Parathyroid adenoma (tissue), 2 donors: ENCODE data around the gene ZFP69.

Experiments used
- H2AFZ ChIP-seq: fragments of 300-600 bp; sonication (generic); one replicate; pipeline ENCODE4 v1.7.0; 2017; ENCODE audit warnings: antibody characterized with exemption, mild to moderate bottlenecking
- H3K27ac ChIP-seq: fragments of 300-600 bp; sonication (generic); one replicate; pipeline ENCODE4 v1.7.0; 2017
- H3K27me3 ChIP-seq: fragments of 300-600 bp; sonication (generic); one replicate; pipeline ENCODE4 v1.7.0; 2017; ENCODE audit warnings: low read length; ENCODE audit not compliant: control insufficient read depth, insufficient read depth
- H3K36me3 ChIP-seq: fragments of 300-600 bp; sonication (generic); one replicate; pipeline ENCODE4 v1.7.0; 2017; ENCODE audit warnings: low read length; ENCODE audit not compliant: control insufficient read depth, insufficient read depth
- H3K4me1 ChIP-seq: fragments of 300-600 bp; sonication (generic); one replicate; pipeline ENCODE4 v1.7.0; 2017; ENCODE audit warnings: control low read depth
- H3K4me2 ChIP-seq: fragments of 300-600 bp; sonication (generic); one replicate; pipeline ENCODE4 v1.7.0; 2017; ENCODE audit warnings: low read length
- H3K4me3 ChIP-seq: fragments of 300-600 bp; sonication (generic); one replicate; pipeline ENCODE4 v1.7.0; 2017; ENCODE audit warnings: low read depth, low read length
- H3K79me2 ChIP-seq: fragments of 300-600 bp; sonication (generic); one replicate; pipeline ENCODE4 v1.7.0; 2017; ENCODE audit warnings: control low read depth
- H3K9ac ChIP-seq: fragments of 300-600 bp; sonication (generic); one replicate; pipeline ENCODE4 v1.7.0; 2017; ENCODE audit warnings: mild to moderate bottlenecking
- H3K9me3 ChIP-seq: fragments of 300-600 bp; sonication (generic); one replicate; pipeline ENCODE4 v1.7.0; 2017; ENCODE audit warnings: low read length; ENCODE audit not compliant: control insufficient read depth
- TF ChIP-seq, protein P1 (sequence below): fragments of 300-600 bp; sonication (generic); IDR thresholded peaks from one replicate; pipeline ENCODE4 v1.7.0; 2017; ENCODE audit warnings: antibody characterized with exemption, mild to moderate bottlenecking
- donor health status: primary hyperparathyroidism.

The ZFP69 gene

DNA sequence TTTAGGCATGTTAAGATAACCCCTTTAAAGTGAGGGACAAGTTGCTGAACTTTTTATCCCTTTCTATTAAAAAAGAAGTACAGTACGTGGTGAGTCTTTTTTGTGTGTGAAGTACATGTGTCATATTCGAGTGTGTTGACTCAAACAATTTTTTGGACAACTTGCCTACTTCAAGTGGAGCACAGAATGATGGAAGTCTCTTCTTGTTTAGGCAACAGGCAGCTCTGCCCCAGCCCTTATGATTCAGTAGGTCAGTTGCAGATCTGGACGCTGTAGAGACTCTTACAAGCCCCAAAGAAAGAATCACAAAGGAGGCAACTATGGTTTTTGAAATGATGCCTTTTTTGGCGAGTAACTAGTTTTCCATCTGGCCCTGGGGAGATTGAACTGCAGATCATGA, 41.2 kb upstream of the ZFP69 start:
- Histone ChIP-seq H3K4me1 (no peaks in the 10 kb centered on the region), H3K27me3 (no peaks in the 10 kb centered on the region)

DNA sequence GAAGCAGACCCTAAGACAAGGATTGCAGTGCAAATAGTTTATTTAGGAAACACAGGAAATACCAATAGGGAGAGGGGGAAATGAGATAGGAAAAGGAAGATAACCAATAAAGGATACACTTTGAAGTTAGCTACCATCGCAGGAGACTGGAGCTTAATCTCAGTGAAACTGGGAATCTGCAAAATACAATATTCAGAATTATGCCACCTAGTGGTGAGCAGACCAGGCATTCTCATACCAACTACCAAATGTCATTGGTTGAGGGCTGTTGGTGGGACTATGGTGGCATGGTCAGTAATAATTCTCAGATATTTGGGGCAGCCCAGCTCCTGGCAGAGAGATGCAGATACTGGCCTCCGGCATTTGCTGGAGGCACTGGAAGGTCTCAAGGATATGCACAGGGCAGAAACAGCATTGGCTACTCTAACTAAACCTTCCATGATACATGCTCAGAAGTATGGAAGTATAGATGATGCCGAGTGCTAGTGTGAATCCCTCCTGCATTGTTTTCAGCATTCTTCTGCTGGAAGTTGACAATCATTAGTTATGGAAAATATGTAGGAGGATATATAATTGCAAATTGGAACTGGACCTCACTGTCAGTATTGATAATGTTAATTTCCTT, 38.6 kb upstream of the ZFP69 start:
- no peaks in the 10 kb centered on the region for H3K27me3 ChIP-seq
- no peaks in the 10 kb centered on the region for H3K79me2 ChIP-seq
- H3K36me3 ChIP-seq: no peaks in the 10 kb centered on the region
- no peak overlapping the region for H3K9ac ChIP-seq
- H3K27ac ChIP-seq: no peak overlapping the region
- no peak overlapping the region for H3K4me3 ChIP-seq
- no peak overlapping the region for H3K4me2 ChIP-seq
- H3K9me3 ChIP-seq: no peaks in the 10 kb centered on the region
- no peak overlapping the region for H2AFZ ChIP-seq
- H3K4me1 ChIP-seq: no peaks in the 10 kb centered on the region
- TF ChIP-seq, protein P1, sequence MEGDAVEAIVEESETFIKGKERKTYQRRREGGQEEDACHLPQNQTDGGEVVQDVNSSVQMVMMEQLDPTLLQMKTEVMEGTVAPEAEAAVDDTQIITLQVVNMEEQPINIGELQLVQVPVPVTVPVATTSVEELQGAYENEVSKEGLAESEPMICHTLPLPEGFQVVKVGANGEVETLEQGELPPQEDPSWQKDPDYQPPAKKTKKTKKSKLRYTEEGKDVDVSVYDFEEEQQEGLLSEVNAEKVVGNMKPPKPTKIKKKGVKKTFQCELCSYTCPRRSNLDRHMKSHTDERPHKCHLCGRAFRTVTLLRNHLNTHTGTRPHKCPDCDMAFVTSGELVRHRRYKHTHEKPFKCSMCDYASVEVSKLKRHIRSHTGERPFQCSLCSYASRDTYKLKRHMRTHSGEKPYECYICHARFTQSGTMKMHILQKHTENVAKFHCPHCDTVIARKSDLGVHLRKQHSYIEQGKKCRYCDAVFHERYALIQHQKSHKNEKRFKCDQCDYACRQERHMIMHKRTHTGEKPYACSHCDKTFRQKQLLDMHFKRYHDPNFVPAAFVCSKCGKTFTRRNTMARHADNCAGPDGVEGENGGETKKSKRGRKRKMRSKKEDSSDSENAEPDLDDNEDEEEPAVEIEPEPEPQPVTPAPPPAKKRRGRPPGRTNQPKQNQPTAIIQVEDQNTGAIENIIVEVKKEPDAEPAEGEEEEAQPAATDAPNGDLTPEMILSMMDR: peak; percentile 36

More for the DNA sequence above, 41.2 kb upstream of the ZFP69 start:
- Histone ChIP-seq H3K4me3 (no peak overlapping the region), H3K27ac (no peak overlapping the region), H3K9ac (no peak overlapping the region), H3K9me3 (no peaks in the 10 kb centered on the region), H3K36me3 (no peaks in the 10 kb centered on the region), H3K4me2 (no peak overlapping the region), H3K79me2 (no peaks in the 10 kb centered on the region), H2AFZ (no peak overlapping the region)
- TF ChIP-seq, protein P1: no peak

DNA sequence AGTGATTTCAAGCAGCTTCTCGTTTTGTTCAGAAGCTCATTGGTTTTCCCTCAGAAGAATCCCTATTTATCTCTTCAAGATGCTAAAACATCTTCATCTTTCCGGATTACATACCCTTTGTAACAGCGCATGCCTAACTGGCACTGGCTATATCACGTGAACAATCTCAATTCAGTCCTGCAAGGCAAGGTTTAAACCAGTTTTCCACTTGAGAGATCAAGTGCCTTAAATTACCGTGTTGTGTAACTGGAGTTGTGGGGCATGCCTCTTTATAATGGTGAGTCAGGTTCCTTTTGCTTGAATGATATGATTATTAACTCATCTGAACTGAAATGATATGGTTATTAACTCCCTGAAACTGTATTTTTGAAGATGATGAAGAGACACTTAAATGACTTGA, 37.8 kb upstream of the ZFP69 start:
- H3K27ac ChIP-seq: no peak overlapping the region
- no peaks in the 10 kb centered on the region for H3K4me1 ChIP-seq
- no peaks in the 10 kb centered on the region for H3K36me3 ChIP-seq
- TF ChIP-seq, protein P1: no peak
- H3K9ac ChIP-seq: no peak overlapping the region
- no peaks in the 10 kb centered on the region for H3K27me3 ChIP-seq
- H3K9me3 ChIP-seq: no peaks in the 10 kb centered on the region
- H2AFZ ChIP-seq: no peak overlapping the region
- no peak overlapping the region for H3K4me2 ChIP-seq
- H3K4me3 ChIP-seq: no peak overlapping the region
- H3K79me2 ChIP-seq: no peaks in the 10 kb centered on the region

DNA sequence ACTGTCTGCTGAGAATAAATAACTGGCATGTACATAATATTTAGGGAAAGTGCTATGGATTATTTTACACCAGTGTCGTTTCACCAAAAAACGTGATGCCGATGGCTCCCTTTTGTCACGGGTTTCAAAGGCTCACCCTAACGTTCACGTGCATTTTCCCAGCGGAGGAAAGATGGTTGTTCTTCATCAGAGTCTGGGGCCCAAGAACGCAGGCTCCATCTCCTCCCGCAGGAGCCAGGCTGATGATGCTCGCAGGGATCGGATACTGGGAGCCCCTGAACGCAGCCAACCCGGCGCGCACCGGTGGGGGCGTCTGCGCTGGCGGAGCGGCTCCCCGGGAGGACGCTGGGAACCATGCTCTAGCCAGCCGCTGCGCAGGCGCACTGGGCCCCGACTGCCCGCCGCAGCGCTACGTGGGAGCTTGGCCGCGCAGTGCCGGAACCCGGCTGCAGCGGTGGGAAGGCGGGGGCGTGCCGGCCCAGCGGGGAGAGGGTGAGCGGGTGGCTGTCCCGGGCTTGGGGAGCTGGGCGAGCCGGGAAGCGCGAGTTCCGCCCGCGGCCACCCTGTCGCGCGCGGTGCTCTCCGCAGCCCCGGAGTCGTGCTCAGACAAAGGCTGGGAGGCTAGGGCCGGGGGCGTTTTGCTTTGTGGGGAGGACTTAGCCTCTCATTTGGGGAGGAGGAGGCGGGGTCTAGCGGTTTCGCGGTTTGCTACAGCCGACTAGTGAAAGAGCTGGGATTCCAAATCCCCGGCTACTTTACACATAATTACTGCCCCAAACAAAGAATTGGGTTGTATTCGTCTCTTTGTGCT, 27.2 kb upstream of the ZFP69 start, which contains the start of gene ZFP69B:
Gene ZFP69B (plus strand): TSS at position 793 of the 811 bp plus-strand sequence. CDS start 486 bp downstream, outside the sequence.
- H3K9me3 ChIP-seq: no peaks in the 10 kb centered on the region
- H3K4me2 ChIP-seq: peak within 1 kb of the TSS; percentile 100
- H3K27ac ChIP-seq: peak within 1 kb of the TSS; percentile 62
- no peaks in the 10 kb centered on the region for H3K36me3 ChIP-seq
- TF ChIP-seq, protein P1: no peak
- peak within 1 kb of the TSS; percentile 80 for H3K4me3 ChIP-seq
- no peak within 1 kb of the TSS for H3K9ac ChIP-seq
- H3K79me2 ChIP-seq: no peaks in the 10 kb centered on the region
- no peaks in the 10 kb centered on the region for H3K4me1 ChIP-seq
- peak within 1 kb of the TSS; percentile 76 for H2AFZ ChIP-seq
- H3K27me3 ChIP-seq: no peaks in the 10 kb centered on the region
